WI38 (cell line): ENCODE measurements around the gene TXNIP.

Experiments used
- H3K4me3 ChIP-seq: 2 replicates; pipeline ENCODE4 v1.5.1; 2011; ENCODE audit warnings: low read depth, mild to moderate bottlenecking, control low read depth, low read length
- TF ChIP-seq, protein P1 (sequence below): IDR thresholded peaks from 2 replicates; pipeline ENCODE4 v1.5.1; 2012; ENCODE audit warnings: low read depth, mild to moderate bottlenecking, control low read depth, low read length

TXNIP gene

DNA sequence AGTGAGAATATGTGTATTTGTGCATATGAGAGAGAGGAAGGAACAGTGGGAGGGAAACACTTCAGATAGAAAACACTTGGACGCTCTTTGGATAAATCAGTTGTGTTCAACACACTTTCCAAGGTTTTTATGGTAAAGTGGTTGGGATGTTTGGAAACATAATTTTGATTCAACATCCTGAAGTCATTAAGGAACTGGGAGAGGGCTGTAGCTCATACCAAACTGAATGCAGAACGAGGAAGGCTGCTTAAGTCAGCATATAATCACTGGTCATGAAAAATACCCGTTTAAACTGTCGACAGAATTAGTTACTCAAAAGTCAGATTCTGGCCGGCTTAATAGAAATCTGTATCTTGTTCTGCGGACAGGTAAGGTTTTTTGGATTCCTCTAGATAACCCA is 53.5 kb downstream of the TXNIP start:
- TF ChIP-seq, protein P1, sequence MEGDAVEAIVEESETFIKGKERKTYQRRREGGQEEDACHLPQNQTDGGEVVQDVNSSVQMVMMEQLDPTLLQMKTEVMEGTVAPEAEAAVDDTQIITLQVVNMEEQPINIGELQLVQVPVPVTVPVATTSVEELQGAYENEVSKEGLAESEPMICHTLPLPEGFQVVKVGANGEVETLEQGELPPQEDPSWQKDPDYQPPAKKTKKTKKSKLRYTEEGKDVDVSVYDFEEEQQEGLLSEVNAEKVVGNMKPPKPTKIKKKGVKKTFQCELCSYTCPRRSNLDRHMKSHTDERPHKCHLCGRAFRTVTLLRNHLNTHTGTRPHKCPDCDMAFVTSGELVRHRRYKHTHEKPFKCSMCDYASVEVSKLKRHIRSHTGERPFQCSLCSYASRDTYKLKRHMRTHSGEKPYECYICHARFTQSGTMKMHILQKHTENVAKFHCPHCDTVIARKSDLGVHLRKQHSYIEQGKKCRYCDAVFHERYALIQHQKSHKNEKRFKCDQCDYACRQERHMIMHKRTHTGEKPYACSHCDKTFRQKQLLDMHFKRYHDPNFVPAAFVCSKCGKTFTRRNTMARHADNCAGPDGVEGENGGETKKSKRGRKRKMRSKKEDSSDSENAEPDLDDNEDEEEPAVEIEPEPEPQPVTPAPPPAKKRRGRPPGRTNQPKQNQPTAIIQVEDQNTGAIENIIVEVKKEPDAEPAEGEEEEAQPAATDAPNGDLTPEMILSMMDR: no peak
- no peak overlapping the region for H3K4me3 ChIP-seq
